Measurements from ENCODE around the gene MLLT1.

MLLT1 gene

GRCh38 chr19:6248844-6249243 lies 30.9 kb downstream of the MLLT1 start:
- Histone ChIP-seq H3K4me1 (ENCODE audit: insufficient read depth, poor library complexity, severe bottlenecking) (peaks cover 7% of the 10 kb centered on the region), H3K27me3 (ENCODE audit: insufficient read depth, poor library complexity, severe bottlenecking) (no peaks in the 10 kb centered on the region), H3K36me3 (ENCODE audit: low read depth) (peaks cover 16% of the 10 kb centered on the region), H3K4me3 (ENCODE audit: severe bottlenecking) (no peak overlapping the region), H3K9me3 (ENCODE audit: severe bottlenecking) (no peaks in the 10 kb centered on the region), H3K27ac (ENCODE audit: poor library complexity, severe bottlenecking) (no peak overlapping the region)
- ATAC-seq (ENCODE audit: low read depth) = no peak
- TF ChIP-seq CTCF (IDR thresholded peaks at IDR 0.05; ENCODE audit: poor library complexity, severe bottlenecking) = no peak
- DNase-seq (ENCODE audit: low spot score) = no peak

GRCh38 chr19:6248341-6248740 lies 31.4 kb downstream of the MLLT1 start:
- DNase-seq (ENCODE audit: low spot score) (no peak), ATAC-seq (ENCODE audit: low read depth) (no peak)
- peaks cover 16% of the 10 kb centered on the region for H3K36me3 ChIP-seq (ENCODE audit: low read depth)
- no peak for TF ChIP-seq CTCF (IDR thresholded peaks at IDR 0.05; ENCODE audit: poor library complexity, severe bottlenecking)
- H3K27ac ChIP-seq (ENCODE audit: poor library complexity, severe bottlenecking) = no peak overlapping the region
- peaks cover 7% of the 10 kb centered on the region for H3K4me1 ChIP-seq (ENCODE audit: insufficient read depth, poor library complexity, severe bottlenecking)
- H3K4me3 ChIP-seq (ENCODE audit: severe bottlenecking) = no peak overlapping the region
- no peaks in the 10 kb centered on the region for H3K27me3 ChIP-seq (ENCODE audit: insufficient read depth, poor library complexity, severe bottlenecking)
- no peaks in the 10 kb centered on the region for H3K9me3 ChIP-seq (ENCODE audit: severe bottlenecking)

- H3K4me1 ChIP-seq (ENCODE audit: insufficient read depth, poor library complexity, severe bottlenecking) = peaks cover 7% of the 10 kb centered on the region
- no peak for TF ChIP-seq CTCF (IDR thresholded peaks at IDR 0.05; ENCODE audit: poor library complexity, severe bottlenecking)
- ATAC-seq (ENCODE audit: low read depth) = no peak
- peaks cover 16% of the 10 kb centered on the region for H3K36me3 ChIP-seq (ENCODE audit: low read depth)
- H3K9me3 ChIP-seq (ENCODE audit: severe bottlenecking) = no peaks in the 10 kb centered on the region
- no peak overlapping the region for H3K4me3 ChIP-seq (ENCODE audit: severe bottlenecking)
- H3K27ac ChIP-seq (ENCODE audit: poor library complexity, severe bottlenecking) = no peak overlapping the region
- no peak for DNase-seq (ENCODE audit: low spot score)
- H3K27me3 ChIP-seq (ENCODE audit: insufficient read depth, poor library complexity, severe bottlenecking) = no peaks in the 10 kb centered on the region
Observed at GRCh38 chr19:6247007-6247288, 32.8 kb downstream of the MLLT1 start.

- Histone ChIP-seq H3K27me3 (ENCODE audit: insufficient read depth, poor library complexity, severe bottlenecking) (no peaks in the 10 kb centered on the region), H3K4me3 (ENCODE audit: severe bottlenecking) (no peak overlapping the region), H3K36me3 (ENCODE audit: low read depth) (peaks cover 16% of the 10 kb centered on the region), H3K9me3 (ENCODE audit: severe bottlenecking) (no peaks in the 10 kb centered on the region), H3K27ac (ENCODE audit: poor library complexity, severe bottlenecking) (no peak overlapping the region), H3K4me1 (ENCODE audit: insufficient read depth, poor library complexity, severe bottlenecking) (peaks cover 7% of the 10 kb centered on the region)
- no peak for TF ChIP-seq CTCF (IDR thresholded peaks at IDR 0.05; ENCODE audit: poor library complexity, severe bottlenecking)
- DNase-seq (ENCODE audit: low spot score) = no peak
- ATAC-seq (ENCODE audit: low read depth) = no peak
Observed at GRCh38 chr19:6246174-6247006, 33.4 kb downstream of the MLLT1 start.

- peaks cover 24% of the 10 kb centered on the region for H3K4me1 ChIP-seq (ENCODE audit: insufficient read depth, poor library complexity, severe bottlenecking)
Observed at GRCh38 chr19:6242677-6243076, 37.1 kb downstream of the MLLT1 start.

More at GRCh38 chr19:6242677-6243076, 37.1 kb downstream of the MLLT1 start:
- H3K4me3 ChIP-seq (ENCODE audit: severe bottlenecking) = no peak overlapping the region
- ATAC-seq (ENCODE audit: low read depth) (no peak), DNase-seq (ENCODE audit: low spot score) (no peak)
- H3K27ac ChIP-seq (ENCODE audit: poor library complexity, severe bottlenecking) = no peak overlapping the region
- no peak for TF ChIP-seq CTCF (IDR thresholded peaks at IDR 0.05; ENCODE audit: poor library complexity, severe bottlenecking)
- peaks cover 10% of the 10 kb centered on the region for H3K36me3 ChIP-seq (ENCODE audit: low read depth)
- no peaks in the 10 kb centered on the region for H3K9me3 ChIP-seq (ENCODE audit: severe bottlenecking)
- H3K27me3 ChIP-seq (ENCODE audit: insufficient read depth, poor library complexity, severe bottlenecking) = no peaks in the 10 kb centered on the region
